Measurements from ENCODE around the gene REG3A.

REG3A gene

DNA sequence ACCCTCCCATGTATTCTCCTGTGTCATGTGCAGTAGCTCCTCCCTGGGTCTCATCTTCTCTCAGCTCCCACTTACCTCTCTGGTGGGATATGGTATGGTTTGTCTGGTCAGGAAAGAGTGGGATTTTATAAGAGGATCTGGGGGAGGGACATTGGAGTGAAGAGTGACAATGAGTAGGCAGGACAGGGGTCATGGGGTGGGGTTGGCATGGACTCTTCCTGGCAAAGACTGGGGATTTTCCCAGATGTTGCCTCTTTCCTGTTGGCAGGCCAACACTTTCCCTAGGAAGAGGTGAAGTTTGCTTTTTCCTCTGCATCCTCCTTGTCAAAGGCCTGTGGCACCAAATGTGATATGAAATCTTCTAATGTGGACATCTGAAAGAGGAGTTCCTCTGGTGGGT, at the start of gene REG3A:
Gene REG3A (minus strand): TSS at position 101 of the 400 bp plus-strand sequence. CDS start 348 bp downstream, outside the sequence.
- no peak for DNase-seq

DNA sequence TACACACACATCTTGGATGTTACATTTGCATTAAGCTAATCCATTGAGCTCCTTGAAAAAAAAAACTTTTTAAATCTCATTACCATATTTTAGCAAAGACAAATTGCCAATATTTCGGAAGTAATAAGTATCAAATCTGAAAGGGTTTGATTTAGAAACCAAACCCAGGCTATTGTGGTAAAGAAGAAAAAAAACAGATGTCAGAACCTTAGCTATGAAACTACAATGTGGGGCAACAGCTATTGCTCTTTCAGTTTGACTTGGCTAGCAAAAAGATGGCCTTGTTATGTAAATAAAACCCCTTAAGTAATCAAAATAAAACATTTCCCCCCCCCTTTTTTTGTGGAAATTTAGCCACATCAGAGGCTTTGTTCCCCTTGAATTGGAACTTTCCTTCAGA, 41.2 kb upstream of the REG3A start:
- DNase-seq = no peak

DNA sequence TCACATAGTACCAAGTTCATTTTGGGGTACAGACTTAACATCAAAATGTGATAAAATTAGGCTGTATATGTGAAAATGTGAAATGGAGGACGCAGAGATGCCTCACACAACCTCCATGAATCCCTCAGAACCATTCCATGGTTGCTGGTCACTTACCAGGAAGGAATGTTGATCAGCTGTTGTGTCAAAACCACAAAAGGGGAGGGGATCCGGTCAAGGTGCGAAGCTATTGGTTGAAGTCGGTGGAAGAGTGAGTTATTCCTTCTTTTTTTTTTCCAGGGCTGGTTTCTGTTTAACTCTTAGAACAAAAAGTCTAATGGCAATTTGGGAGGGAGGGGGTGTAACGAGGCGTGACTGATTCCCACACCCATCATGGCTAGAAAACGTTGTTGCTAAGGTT, 32.3 kb upstream of the REG3A start:
- no peak for DNase-seq

DNA sequence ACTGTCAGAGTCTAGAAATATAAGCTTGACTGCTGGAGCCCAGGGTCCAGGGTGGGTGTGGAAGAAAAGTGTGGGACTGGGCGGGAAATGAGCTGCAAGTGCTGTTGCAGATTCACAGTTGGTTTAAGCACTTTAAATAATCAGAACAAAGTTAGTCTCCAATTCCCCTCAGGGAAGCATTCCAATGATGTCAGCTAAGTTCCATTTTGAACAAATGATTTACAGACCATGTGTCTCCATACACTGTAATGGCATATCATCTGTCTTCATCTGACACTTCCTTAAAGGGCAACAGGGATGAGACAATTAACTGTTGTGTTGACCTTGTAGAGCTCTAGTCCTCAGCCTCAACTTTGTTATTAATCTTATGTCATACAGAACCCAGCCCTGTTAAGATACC, 31.5 kb upstream of the REG3A start:
- DNase-seq = no peak

DNA sequence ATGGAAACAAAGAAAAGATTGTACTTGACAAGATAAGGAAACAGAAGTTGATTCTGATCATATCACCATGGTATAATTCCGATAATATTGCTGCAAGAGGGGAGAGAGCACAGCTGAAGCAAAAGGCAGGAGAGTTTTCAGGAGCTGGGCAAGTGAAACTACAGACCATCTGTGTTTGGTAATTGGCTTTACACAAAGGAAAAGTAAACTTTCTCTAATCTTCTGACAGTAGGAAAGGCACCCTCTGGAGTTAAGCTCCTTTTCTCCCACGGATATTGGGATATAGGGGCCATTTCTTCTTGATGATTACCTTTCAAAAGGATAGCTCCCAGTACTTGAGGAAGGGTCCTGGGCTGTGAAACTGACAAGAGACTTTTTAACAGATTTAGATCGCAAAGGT, 29.9 kb upstream of the REG3A start:
- DNase-seq = no peak

DNA sequence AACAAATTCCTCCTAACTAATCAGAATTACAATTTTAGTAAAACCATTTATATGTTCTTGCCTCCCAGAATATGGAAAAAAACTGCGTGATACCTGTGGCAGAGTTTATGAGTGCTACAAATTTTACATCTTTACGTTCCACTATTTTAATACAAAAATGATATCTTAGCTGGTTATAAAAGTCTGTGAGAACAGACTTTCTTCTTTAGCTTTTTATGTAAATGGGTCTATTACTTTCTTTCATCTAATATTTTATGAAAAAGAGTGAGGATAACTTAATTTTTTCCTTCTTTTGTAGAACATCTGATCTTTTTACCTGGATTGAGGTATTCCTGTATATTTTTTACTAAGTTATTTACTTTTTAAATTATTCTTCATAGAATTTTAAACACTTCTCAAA, 22.1 kb upstream of the REG3A start:
- DNase-seq = no peak

DNA sequence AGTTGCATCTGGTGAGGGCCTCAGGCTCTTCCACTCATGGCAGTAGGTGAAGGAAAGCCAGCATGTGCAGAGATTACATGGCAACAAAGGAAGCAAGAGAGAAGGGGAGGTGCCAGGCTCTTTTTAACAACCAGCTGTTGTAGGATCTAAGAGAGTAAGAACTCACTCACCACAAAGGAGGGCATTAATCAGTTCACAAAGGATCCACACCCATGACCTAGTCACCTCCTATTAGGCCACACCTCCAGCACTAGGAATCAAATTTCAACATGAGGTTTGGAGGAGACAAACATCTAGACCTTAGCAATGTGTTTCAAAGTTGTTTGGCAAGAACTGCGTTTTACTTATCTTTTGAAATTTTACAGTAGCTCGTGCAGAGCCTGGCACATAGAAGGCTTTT, 20.5 kb upstream of the REG3A start:
- no peak for DNase-seq

DNA sequence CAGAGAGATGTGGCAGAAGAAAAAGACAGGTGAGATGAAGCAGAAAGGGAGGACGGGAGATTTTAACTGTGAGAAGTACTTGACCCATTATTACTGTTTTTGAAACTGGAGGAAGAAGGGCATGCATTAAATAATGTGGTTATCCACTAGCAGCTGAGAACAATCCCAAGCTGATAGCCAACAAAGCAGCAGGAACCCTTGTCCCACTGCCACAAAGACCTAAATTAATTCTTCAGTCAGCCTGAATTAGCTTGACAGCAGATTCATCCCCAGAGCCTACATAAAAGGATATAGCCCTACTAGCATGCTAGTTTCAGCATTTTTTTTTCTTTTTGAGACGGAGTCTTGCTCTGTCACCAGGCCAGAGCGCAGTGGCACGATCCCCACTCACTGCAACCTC, 19.5 kb upstream of the REG3A start:
- no peak for DNase-seq

DNA sequence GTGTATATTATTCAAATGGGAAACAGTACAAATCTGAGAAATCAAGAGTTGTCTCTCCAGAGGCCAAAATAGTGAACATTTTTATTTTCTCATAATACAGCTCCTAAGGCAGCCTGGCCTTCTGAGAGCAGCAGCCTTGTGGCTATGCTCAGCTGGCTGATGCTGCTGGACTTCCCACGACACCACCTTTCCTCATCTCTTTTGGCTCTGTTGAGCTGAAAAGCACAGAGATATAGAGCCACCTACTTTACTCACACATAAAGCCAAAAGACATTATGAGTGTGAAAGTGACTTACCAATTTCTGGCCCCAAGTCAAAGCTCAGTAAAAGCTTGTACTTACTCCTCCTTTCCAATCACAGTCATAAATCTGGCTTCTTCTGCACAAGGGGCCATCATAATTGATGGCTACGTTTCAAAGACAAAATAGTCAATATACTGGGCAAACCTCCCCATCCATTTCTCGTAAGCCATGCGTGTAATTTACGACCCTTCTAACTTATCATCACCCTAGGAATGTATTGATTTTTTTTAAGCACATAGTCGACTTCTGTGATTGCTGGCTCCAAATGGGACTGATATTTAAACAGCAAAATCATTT, 18.6 kb upstream of the REG3A start:
- DNase-seq = no peak

DNA sequence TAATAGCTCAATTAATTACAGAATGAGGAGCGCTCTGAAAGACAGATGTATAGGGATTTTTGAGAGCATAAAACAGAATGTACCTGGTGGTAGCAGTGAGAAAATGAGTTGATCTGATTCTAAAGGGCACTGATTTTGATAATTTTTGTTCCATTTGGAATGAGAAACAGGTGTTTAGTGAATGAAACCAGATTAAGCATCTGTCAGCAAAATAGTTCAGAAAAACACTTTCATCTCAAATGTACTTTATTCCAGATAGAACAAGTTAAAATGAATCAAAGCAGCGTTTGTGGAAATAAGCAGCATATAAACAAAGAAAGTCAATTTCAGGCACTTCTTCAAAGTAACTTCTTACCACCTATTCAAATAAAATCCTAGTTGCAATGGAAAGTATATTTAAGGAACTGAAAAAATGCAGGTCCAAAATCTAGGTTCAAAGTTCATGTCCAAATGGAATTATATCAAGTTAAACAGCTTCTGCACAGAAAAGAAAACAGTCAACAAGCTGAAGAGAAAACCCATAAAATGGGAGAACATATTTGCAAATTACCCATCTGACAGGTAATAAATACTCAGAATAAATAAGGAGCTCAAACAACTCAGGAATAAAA, 11.9 kb upstream of the REG3A start:
- no peak for DNase-seq

DNA sequence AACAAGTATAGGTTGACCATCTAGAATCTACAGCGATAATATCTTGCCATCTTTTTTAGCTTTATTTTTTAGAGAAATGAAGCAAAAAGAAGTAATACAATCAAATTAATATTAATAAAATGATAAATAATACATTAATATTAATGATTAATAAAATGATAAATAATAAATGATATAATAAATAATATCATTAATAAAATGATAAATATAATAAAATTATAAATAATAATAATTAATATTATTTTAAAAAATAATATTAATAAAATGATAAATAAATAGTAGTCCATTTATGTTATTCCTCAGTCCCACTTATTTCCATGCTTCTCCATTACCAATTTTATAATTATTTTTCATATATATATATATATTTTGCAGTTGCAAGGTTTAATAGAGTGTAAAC, 3.2 kb upstream of the REG3A start:
- DNase-seq = no peak

DNA sequence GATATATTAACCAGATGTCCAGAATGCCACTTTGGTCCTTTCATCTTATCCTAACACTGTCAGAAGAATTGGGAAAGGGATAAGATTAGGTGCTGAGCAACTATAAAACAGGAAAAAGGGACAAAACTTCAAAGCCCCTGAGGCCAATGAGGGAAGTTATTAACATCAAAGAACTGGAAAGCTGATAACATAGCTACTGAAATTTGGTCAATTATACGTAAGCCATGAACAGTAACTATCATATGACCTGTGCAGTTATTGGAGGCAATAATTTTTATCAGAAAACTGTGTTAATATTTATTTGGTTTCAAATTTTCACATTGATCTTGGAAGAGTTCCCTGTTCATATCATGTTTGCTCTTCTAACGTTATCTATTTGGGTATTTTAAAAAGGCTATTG, 2.6 kb upstream of the REG3A start:
- DNase-seq = no peak

DNA sequence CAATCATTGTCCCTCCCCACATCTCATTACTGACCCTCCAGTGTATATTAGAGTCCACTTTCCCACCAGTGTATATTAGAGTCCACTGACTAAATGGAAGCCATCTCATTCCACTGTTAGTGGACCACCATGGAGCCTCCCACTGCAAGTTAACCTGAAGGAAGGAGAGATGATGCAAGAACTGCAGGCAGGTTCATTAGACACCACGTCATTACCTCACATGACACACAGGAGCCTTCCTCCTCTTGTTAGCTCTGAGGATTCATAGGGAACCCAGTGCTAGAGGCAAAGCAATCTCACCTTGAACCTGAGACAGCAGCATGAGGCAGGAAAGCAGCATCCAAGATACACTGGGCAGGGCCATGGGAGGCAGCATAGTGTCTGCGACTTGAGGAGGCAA, 523 bp downstream of the REG3A start:
- no peak for DNase-seq

DNA sequence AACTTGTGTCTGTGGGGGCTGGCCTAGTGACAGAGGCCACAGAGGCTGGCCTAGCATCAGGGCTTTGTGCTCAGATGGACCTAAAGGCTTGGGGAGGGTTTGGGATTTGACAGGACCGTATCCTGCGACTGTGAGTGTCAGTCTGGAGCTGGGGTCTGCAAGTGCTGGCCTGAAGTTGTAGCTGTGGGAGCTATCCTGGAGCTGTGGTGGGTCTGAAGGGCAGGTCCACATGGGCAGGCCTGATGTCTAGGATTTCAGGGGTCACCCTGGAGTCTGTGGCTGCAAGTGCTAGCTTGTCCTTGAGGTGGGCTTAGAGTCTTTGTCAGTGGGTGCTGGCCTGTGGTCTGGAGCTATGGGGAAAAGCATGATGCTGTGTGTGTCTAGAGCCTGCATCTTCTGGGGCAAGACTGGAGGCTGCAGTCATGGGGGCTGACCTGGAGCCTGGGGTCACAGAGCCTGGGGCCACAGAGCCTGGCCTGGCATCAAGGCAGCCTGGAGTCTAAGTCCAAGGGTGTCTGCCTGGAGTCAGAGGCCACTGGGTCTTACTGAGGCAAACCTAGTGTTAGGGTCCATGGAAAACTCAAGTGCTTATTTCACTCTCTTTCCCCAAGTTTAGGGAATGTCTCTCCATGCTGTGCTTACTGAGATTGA, 3.6 kb downstream of the REG3A start:
- no peak for DNase-seq

DNA sequence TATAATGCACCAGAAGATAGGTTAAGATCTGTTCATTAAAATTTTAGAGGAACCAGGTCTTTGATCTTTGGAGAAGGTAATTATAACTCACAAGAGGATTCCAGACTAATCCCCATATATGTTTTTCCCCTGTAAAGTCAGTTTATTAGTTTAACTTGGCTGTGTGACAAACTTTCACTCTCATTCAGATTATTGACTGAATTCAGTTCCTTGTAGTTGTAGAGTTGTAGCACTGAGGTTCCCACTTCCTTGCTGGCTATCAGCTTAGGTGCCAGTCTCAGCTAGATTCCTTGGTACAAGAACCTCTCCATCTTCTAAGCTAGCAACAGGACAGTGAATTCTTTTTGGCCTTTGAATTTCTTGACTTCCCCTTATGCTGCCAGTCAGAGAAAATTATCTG, 20.1 kb downstream of the REG3A start:
- no peak for DNase-seq

DNA sequence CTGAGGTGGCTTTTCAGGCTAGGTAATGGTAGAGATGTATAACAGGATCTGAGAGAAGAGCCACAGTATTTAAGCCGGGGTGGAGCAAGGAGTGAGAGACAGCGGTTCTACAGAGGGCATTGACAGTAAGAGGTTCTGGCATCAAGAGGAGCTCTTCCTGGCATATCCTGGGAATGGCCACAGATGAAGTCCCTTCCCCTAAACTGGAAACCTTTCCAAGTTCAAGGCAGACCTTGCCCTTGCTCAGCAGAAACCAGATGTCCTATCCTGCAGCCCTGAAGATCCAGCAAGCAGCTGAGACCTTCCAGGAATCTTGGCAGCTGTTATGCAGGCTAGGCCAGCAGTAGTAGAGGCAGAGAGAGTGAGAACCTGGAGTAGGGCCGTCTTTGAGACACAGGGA, 21.2 kb downstream of the REG3A start:
- DNase-seq = no peak

DNA sequence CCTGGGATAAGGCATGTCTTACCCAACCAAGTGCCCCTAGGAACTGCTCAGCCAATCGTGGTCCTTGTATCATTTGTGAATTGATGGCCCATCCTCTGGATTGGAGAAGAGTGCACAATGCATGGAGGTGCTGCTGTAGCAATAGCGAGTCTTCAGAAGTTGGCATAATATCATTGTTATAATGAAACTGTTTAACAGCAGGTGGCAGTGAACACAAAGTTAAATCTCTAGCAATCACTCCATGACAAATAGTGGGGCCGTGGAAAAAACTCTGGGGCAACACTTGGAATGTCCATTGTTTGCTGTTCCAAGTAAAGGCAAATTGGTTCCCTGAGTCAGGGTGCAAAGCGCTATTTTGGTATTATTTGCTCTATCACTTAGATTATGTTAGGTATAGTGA, 27.9 kb downstream of the REG3A start:
- DNase-seq = no peak

DNA sequence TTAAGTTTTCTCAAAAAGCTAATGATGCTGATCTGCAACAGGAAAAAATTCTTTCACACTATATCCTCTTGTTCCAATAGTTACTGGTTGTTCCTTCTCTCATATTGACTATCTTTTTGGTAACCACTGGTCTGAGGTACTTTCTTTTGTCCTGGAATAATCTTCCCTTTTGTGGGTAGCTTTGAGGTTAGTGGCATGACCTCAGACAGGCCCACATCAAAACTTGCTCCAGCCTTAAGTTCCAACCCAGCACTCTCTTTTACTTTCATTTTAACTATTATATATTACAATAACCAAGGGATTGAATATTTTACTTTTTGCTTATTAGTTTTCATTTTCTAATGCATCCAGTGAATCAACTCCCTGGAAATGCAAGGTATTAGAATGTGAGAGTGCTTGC, 29.7 kb downstream of the REG3A start:
- no peak for DNase-seq

DNA sequence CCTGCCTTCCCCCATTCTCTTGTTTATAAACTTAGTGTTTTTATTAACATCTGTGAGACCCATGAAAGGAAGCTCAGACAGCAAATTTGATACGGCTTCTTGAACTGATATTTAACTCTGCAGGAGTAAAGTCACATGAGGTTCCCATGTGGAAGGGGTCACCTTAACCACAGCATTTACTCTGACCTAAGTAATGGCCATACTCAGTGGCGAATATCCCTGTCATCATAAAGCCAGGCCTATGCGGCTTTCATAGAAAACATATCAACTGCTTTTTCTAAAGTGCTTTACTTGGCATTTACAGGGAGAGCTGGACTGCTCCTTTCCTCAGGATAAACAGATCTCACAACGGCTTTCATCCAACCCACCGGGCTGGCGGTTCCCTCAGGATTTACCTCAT, 30.3 kb downstream of the REG3A start:
- no peak for DNase-seq

DNA sequence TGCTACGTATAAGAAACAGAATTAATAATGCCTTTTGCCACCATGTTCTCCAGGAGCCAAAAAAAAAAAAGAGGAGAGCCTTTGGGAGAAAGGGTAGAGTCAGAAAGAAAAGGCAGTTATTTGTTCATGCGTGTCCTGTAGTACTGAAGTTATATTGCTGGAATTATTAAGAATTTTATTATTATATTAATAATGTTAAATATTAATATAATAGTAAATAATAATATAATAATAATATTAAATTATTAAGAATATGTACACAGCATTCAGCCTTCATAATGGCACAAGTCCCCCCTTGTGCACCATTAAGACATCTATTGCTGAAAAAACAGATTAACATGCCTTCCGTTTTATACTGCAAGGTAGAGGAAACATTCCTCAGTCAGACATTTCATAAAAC, 31.1 kb downstream of the REG3A start:
- DNase-seq = no peak

DNA sequence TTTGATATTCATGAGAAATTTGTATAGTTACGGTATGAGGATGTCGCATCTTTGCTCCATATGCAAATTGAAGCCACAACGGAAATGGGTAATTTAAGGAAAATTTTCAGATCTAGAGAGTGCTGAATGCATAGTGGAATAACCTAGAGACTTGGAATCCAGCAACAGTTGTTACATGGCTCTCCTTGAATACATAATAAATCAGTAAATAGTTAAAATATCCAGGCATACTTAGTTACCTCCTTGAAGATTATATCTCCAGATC, 33.9 kb downstream of the REG3A start:
- DNase-seq = no peak

DNA sequence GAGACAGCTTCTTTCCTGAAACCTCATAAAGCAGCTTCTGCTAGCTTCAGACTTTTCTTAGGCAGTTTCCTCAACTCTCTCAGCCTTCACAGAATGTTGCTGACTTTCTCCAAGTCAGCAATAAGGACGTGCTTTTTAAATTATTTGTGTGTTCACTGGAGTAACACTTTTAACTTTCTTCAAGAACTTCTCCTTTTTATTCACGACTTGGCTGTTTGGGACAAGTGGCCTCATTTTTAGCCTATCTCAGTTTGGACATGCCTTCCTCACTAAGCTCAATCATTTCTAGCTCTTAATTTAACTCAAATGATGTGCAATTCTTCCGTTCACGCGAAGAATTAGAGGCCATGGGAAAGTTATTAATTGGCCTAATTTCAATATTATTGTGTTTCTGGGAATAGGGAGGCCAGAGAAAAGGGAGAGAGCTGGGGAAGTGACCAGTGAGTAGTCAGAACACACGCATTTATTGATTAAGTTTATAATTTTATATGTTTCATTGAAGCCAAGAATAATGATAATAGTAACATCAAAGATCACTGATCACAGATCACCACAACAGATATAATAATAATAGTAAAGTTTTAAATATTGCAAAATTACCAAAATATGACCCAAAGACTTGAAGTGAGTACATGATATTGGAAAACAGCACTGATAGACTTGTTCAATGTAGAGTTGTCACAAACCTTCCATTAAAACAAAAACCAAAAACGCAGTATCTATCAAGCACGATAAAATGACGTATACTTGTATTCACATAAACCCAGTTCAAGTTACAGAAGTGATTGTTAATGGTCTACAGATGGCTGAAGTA, 34.4 kb downstream of the REG3A start:
- no peak for DNase-seq

DNA sequence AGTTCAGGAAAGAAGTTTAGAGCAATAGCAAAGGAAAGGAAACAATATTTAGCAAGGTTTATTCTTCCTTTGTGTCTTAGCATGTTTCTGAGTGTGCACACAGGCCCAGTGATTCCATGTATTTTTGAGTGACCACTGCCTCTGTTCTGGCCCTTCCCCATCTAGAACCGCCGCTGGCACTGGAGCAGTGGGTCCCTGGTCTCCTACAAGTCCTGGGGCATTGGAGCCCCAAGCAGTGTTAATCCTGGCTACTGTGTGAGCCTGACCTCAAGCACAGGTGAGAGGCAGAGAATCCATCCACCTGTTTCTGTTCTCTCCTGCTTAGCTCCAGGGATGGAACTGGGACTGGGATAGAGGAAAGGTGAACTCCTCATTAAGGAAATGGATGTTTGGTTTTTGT, 36.9 kb downstream of the REG3A start:
- no peak for DNase-seq

DNA sequence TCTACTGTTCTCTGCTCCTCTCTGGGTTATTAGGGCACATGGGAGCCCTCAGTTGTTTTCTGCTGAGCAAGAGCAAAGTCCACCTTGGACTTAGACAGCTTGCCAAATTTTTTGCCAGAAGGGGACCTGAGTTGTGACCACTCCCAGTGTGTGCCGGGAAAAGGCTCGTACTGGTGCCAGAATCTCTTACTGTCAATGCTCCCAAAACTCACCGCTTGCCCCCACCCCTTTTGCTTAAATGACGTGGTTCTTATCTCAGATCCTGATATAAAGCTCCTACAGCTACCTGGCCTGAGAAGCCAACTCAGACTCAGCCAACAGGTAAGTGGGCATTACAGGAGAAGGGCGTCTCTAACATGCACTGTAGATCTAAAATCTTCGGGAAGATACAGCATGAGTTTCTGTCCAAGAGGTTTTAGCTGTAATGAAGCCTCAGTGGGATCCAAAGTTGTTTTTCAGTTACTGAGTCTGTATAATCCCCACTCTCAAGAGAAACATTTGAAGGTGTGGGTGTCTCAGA, 39.3 kb downstream of the REG3A start, which contains the start of gene REG1A:
Gene REG1A (plus strand): TSS at position 295 of the 520 bp plus-strand sequence. CDS start 374 bp downstream, outside the sequence.
- no peak for DNase-seq

All from CD4-positive, alpha-beta T cell treated with Interferon gamma for 1 hour (primary cell).